Measurements from ENCODE around the gene MAP1LC3B.

Gene MAP1LC3B

DNA sequence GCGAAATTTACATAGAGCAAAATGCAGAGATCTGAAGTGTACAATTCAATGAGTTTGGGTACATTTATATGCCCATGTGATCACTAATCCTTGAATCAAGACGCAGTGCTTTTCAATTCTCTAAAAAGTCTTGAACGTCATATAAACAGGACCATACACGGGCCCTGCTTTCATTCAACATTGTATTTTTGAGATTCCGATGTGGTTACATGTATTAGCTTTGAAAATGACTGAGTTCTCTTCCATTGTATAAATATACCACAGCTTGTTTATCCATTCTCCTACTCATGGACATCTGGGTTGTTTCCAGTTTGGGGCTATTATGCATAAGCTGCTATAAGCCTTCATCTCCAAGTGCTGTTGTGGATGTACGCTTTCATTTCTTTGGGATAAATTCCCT lies 55.2 kb downstream of the MAP1LC3B start:
- H3K4me1 ChIP-seq (ENCODE audit: control insufficient read depth, low read depth, low read length): no peaks in the 10 kb centered on the region
- no peak overlapping the region for H4K5ac ChIP-seq (ENCODE audit: low read length)
- no peak overlapping the region for H3K23ac ChIP-seq (ENCODE audit: low read length)
- H4K8ac ChIP-seq (ENCODE audit: low read depth, low read length): no peak overlapping the region
- H2BK15ac ChIP-seq (replicated peaks; ENCODE audit: low read depth): no peak overlapping the region
- H3K36me3 ChIP-seq (ENCODE audit: control insufficient read depth, insufficient read depth, low read length): peaks cover 6% of the 10 kb centered on the region
- H3K9ac ChIP-seq (ENCODE audit: low read length): no peak overlapping the region
- WGBS (ENCODE audit: extremely low coverage, insufficient coverage, low lambda C conversion rate): no CpG with 5 or more reads among the region's 6 CpGs
- H2BK120ac ChIP-seq (ENCODE audit: low read depth, low read length): no peak overlapping the region
- no peak for DNase-seq
- H3K18ac ChIP-seq (ENCODE audit: low read length): no peak overlapping the region
- no peaks in the 10 kb centered on the region for H3K79me1 ChIP-seq (ENCODE audit: low read length)
- H3K79me2 ChIP-seq (ENCODE audit: control insufficient read depth, insufficient read depth, low read length): no peaks in the 10 kb centered on the region
- no peak overlapping the region for H2AK5ac ChIP-seq (ENCODE audit: low read length)
- H3K4me2 ChIP-seq (ENCODE audit: low read length): no peak overlapping the region
- no peak overlapping the region for H3K27ac ChIP-seq (ENCODE audit: low read depth, low read length)
- H3K4ac ChIP-seq (ENCODE audit: low read depth, low read length): no peak overlapping the region
- no peak overlapping the region for H3K4me3 ChIP-seq (ENCODE audit: low read length)
- H2BK5ac ChIP-seq (ENCODE audit: low read length): no peak overlapping the region
- H3K27me3 ChIP-seq (ENCODE audit: insufficient read depth, low read length, poor library complexity): no peaks in the 10 kb centered on the region
- H3K56ac ChIP-seq (ENCODE audit: low read length): no peak overlapping the region

- no peak overlapping the region for H4K5ac ChIP-seq (ENCODE audit: low read length)
- no peaks in the 10 kb centered on the region for H3K4me1 ChIP-seq (ENCODE audit: control insufficient read depth, low read depth, low read length)
- no peak overlapping the region for H3K18ac ChIP-seq (ENCODE audit: low read length)
- H3K79me2 ChIP-seq (ENCODE audit: control insufficient read depth, insufficient read depth, low read length): no peaks in the 10 kb centered on the region
- no peak overlapping the region for H3K27ac ChIP-seq (ENCODE audit: low read depth, low read length)
- no peak overlapping the region for H3K4me2 ChIP-seq (ENCODE audit: low read length)
- no peak overlapping the region for H3K9ac ChIP-seq (ENCODE audit: low read length)
- H2BK120ac ChIP-seq (ENCODE audit: low read depth, low read length): no peak overlapping the region
- no peak overlapping the region for H2BK15ac ChIP-seq (replicated peaks; ENCODE audit: low read depth)
- no CpG with 5 or more reads among the region's 12 CpGs for WGBS (ENCODE audit: extremely low coverage, insufficient coverage, low lambda C conversion rate)
- no peak overlapping the region for H3K4ac ChIP-seq (ENCODE audit: low read depth, low read length)
- H4K8ac ChIP-seq (ENCODE audit: low read depth, low read length): no peak overlapping the region
- peaks cover 6% of the 10 kb centered on the region for H3K36me3 ChIP-seq (ENCODE audit: control insufficient read depth, insufficient read depth, low read length)
- H3K4me3 ChIP-seq (ENCODE audit: low read length): no peak overlapping the region
- no peaks in the 10 kb centered on the region for H3K27me3 ChIP-seq (ENCODE audit: insufficient read depth, low read length, poor library complexity)
- H3K56ac ChIP-seq (ENCODE audit: low read length): no peak overlapping the region
- H2AK5ac ChIP-seq (ENCODE audit: low read length): no peak overlapping the region
- H3K23ac ChIP-seq (ENCODE audit: low read length): no peak overlapping the region
- no peak overlapping the region for H2BK5ac ChIP-seq (ENCODE audit: low read length)
- DNase-seq: no peak
- no peaks in the 10 kb centered on the region for H3K79me1 ChIP-seq (ENCODE audit: low read length)
These were observed 56.7 kb downstream of the MAP1LC3B start for GRCh38 chr16:87448866-87449265.

DNA sequence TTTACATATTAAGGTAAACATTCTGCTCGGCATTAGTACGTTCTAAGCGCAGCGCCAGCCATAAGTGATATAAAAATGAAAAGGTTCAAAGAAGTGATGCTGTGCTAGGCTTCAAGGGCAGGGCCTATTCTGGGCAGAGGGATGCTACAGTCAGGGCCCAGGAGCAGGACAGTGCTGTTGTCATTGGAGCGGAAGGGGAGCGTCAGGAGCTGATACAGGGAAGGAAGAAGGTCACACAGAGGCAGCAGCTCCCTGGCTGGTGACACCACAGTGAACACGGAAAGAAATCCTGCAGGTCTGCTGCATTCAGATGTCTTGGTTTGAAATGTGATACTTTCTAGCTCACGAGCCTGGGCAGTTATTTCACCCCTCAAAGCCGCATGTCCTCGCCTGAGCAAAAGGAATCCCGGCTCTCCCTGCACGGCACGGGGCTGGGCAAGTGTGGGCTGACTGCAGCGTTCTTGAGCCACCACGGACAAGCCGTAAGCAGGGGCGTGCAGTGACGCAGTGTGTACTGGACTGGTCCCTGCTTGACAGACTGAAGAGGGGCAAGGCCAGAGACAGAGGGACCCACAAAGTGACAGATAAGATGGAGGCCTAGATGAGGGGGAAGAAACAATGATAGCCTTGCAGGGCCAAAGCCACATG lies 59.6 kb downstream of the MAP1LC3B start:
- no peak overlapping the region for H3K27ac ChIP-seq (ENCODE audit: low read depth, low read length)
- H3K4me1 ChIP-seq (ENCODE audit: control insufficient read depth, low read depth, low read length): no peaks in the 10 kb centered on the region
- H3K79me2 ChIP-seq (ENCODE audit: control insufficient read depth, insufficient read depth, low read length): no peaks in the 10 kb centered on the region

DNA sequence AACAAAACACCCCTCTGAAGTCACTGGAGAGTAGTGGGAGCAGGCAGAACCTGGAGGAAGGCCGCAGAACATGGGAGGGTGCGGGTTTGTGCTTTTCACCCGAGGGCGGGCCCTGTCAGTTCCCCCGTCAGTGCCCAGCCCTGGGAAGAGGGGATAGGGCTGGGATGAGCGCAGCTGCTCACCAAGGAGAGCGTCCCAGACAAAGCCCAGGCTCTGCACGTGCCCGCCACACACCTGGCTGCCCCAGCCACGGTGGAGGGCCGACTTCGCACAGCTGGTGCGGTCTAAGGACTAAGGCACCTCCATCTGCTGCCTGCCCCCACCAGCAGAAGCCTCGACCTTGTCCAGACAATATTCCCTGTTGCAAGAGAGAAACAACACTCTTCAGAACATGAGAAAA lies 61.2 kb downstream of the MAP1LC3B start:
- Histone ChIP-seq H3K23ac (ENCODE audit: low read length) (no peak overlapping the region), H3K4me1 (ENCODE audit: control insufficient read depth, low read depth, low read length) (no peaks in the 10 kb centered on the region), H3K56ac (ENCODE audit: low read length) (no peak overlapping the region), H4K5ac (ENCODE audit: low read length) (no peak overlapping the region), H2BK120ac (ENCODE audit: low read depth, low read length) (no peak overlapping the region), H3K18ac (ENCODE audit: low read length) (no peak overlapping the region), H3K79me2 (ENCODE audit: control insufficient read depth, insufficient read depth, low read length) (no peaks in the 10 kb centered on the region), H2AK5ac (ENCODE audit: low read length) (no peak overlapping the region), H3K27me3 (ENCODE audit: insufficient read depth, low read length, poor library complexity) (no peaks in the 10 kb centered on the region), H3K4me2 (ENCODE audit: low read length) (no peak overlapping the region), H3K4ac (ENCODE audit: low read depth, low read length) (no peak overlapping the region), H3K27ac (ENCODE audit: low read depth, low read length) (no peak overlapping the region), H2BK15ac (replicated peaks; ENCODE audit: low read depth) (no peak overlapping the region), H2BK5ac (ENCODE audit: low read length) (no peak overlapping the region), H3K9ac (ENCODE audit: low read length) (no peak overlapping the region), H4K8ac (ENCODE audit: low read depth, low read length) (no peak overlapping the region), H3K4me3 (ENCODE audit: low read length) (no peak overlapping the region), H3K79me1 (ENCODE audit: low read length) (peaks cover 1% of the 10 kb centered on the region), H3K36me3 (ENCODE audit: control insufficient read depth, insufficient read depth, low read length) (peaks cover 2% of the 10 kb centered on the region)
- no CpG with 5 or more reads among the region's 14 CpGs for WGBS (ENCODE audit: extremely low coverage, insufficient coverage, low lambda C conversion rate)
- DNase-seq: no peak

More for the DNA sequence above, 59.6 kb downstream of the MAP1LC3B start:
- no peak overlapping the region for H3K4me3 ChIP-seq (ENCODE audit: low read length)
- H2BK15ac ChIP-seq (replicated peaks; ENCODE audit: low read depth): no peak overlapping the region
- no peak overlapping the region for H3K18ac ChIP-seq (ENCODE audit: low read length)
- H3K56ac ChIP-seq (ENCODE audit: low read length): no peak overlapping the region
- no peak overlapping the region for H2AK5ac ChIP-seq (ENCODE audit: low read length)
- WGBS (ENCODE audit: extremely low coverage, insufficient coverage, low lambda C conversion rate): no CpG with 5 or more reads among the region's 18 CpGs
- no peak overlapping the region for H2BK5ac ChIP-seq (ENCODE audit: low read length)
- no peak overlapping the region for H3K9ac ChIP-seq (ENCODE audit: low read length)
- peaks cover 1% of the 10 kb centered on the region for H3K79me1 ChIP-seq (ENCODE audit: low read length)
- H3K27me3 ChIP-seq (ENCODE audit: insufficient read depth, low read length, poor library complexity): no peaks in the 10 kb centered on the region
- no peak overlapping the region for H3K4ac ChIP-seq (ENCODE audit: low read depth, low read length)
- H3K4me2 ChIP-seq (ENCODE audit: low read length): no peak overlapping the region
- H2BK120ac ChIP-seq (ENCODE audit: low read depth, low read length): no peak overlapping the region
- no peak overlapping the region for H4K8ac ChIP-seq (ENCODE audit: low read depth, low read length)
- DNase-seq: no peak
- no peak overlapping the region for H3K23ac ChIP-seq (ENCODE audit: low read length)
- H4K5ac ChIP-seq (ENCODE audit: low read length): no peak overlapping the region
- H3K36me3 ChIP-seq (ENCODE audit: control insufficient read depth, insufficient read depth, low read length): peaks cover 4% of the 10 kb centered on the region
